IPS-15b (cell line): ENCODE measurements around the gene ACSM6.

Experiments used
- H3K27me3 ChIP-seq: one replicate; pipeline ENCODE4 v1.6.1; 2013; ENCODE audit warnings: low read length; ENCODE audit not compliant: control insufficient read depth, insufficient read depth
- H3K36me3 ChIP-seq: one replicate; pipeline ENCODE4 v1.6.1; 2013; ENCODE audit warnings: low read length; ENCODE audit not compliant: control insufficient read depth, insufficient read depth
- H3K4me1 ChIP-seq: one replicate; pipeline ENCODE4 v1.6.1; 2013; ENCODE audit warnings: mild to moderate bottlenecking, low read length; ENCODE audit not compliant: control insufficient read depth, insufficient read depth
- H3K4me3 ChIP-seq: one replicate; pipeline ENCODE4 v1.5.1; 2013; ENCODE audit warnings: low read depth, low read length
- H3K9ac ChIP-seq: one replicate; pipeline ENCODE4 v1.6.1; 2013; ENCODE audit warnings: low read depth, mild to moderate bottlenecking, low read length
- H3K9me3 ChIP-seq: one replicate; pipeline ENCODE4 v1.6.1; 2013; ENCODE audit warnings: mild to moderate bottlenecking, low read length; ENCODE audit not compliant: control insufficient read depth, insufficient read depth

Gene ACSM6, protein sequence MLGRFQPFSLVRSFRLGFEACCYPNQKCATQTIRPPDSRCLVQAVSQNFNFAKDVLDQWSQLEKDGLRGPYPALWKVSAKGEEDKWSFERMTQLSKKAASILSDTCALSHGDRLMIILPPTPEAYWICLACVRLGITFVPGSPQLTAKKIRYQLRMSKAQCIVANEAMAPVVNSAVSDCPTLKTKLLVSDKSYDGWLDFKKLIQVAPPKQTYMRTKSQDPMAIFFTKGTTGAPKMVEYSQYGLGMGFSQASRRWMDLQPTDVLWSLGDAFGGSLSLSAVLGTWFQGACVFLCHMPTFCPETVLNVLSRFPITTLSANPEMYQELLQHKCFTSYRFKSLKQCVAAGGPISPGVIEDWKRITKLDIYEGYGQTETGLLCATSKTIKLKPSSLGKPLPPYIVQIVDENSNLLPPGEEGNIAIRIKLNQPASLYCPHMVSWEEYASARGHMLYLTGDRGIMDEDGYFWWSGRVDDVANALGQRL

DNA sequence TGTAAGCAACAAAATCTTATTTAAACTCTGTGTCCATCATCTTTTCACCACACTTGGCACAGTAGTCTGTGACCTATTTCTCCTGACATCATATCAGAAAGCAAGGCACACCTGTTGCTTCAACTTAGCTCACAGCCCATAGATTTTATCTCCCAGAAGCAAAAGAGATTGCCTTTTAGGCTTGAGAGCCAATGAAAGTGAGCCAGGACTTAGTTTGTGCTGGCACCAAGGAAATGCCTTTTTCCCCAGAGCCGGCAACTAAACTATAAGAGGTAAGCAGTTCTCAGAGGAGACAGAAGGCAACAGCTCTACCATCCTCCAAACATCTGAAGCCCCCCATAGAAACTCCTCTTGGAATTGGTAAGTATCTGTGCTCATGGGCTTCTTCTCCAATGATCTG is at the start of gene ACSM6:
TSS of gene ACSM6 (plus strand) at position 295 of the 400 bp plus-strand sequence. CDS start 248 bp downstream, outside the sequence.
- Histone ChIP-seq H3K4me1 (no peaks in the 10 kb centered on the region), H3K27me3 (no peaks in the 10 kb centered on the region), H3K9ac (no peak within 1 kb of the TSS), H3K9me3 (no peaks in the 10 kb centered on the region), H3K36me3 (no peaks in the 10 kb centered on the region), H3K4me3 (no peak within 1 kb of the TSS)

DNA sequence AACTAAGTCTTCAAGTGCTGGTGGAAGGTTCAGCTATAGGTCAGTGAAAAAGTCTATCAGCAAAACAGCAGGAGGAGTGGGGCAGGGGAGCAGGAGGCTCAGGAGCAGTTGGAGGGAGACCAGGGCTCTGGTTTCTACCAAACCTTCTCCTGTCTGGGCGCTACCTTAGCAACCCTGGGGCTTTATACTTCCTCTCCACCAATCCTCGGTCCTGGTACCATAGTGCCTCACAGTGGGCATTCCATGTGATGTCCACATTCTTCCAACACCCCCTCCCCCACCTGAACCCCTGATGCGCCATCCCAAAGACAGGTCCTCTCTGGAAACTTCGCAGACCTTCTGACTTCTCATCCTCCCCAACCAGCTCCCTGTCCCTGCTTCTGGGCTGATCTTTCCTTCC is 25.3 kb upstream of the ACSM6 start:
- no peak overlapping the region for H3K4me3 ChIP-seq
- H3K27me3 ChIP-seq: no peaks in the 10 kb centered on the region
- no peaks in the 10 kb centered on the region for H3K36me3 ChIP-seq
- H3K9me3 ChIP-seq: no peaks in the 10 kb centered on the region
- no peak overlapping the region for H3K9ac ChIP-seq
- no peaks in the 10 kb centered on the region for H3K4me1 ChIP-seq

DNA sequence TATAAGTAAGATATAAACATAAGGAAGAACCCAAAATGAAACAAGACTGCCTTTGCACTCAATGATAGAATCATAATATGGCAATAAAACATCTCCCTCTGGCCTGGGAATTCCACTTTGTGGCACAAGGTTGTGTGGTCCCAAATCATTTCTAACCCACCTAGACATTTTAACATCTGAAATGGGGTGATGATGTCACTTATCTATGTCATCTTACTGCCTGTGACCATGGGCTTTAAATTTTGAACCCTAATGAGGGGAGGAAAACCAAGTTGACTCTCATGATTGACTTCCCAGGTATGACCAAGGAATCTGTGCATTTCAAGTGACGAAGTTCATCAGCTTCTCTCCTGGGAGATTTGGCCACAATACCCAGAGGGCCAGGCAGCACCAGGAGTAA is 24.5 kb upstream of the ACSM6 start:
- H3K4me1 ChIP-seq: no peaks in the 10 kb centered on the region
- H3K9ac ChIP-seq: no peak overlapping the region
- no peaks in the 10 kb centered on the region for H3K36me3 ChIP-seq
- H3K4me3 ChIP-seq: no peak overlapping the region
- H3K9me3 ChIP-seq: no peaks in the 10 kb centered on the region
- H3K27me3 ChIP-seq: no peaks in the 10 kb centered on the region

DNA sequence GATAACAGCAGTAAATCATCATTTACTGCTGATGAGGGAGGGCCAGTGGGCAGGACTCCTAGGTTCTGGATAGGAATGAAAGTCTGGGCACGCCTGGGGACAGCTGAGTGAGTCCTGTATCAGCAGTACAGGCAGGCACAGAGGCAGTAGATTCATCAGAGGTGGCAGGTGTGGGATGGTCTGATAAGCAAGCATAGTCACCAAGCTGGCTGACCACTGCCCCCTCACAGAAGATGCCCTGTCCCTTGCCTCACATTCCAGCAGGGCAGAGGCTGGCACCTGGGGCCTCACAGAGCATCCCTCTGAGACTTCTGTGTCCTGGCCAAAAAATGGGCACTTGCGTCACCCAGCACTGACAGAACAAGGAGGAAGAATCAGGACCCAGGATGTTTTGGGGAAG is 23.2 kb upstream of the ACSM6 start:
- Histone ChIP-seq H3K9me3 (no peaks in the 10 kb centered on the region), H3K4me3 (no peak overlapping the region), H3K4me1 (no peaks in the 10 kb centered on the region), H3K9ac (no peak overlapping the region), H3K27me3 (no peaks in the 10 kb centered on the region), H3K36me3 (no peaks in the 10 kb centered on the region)

DNA sequence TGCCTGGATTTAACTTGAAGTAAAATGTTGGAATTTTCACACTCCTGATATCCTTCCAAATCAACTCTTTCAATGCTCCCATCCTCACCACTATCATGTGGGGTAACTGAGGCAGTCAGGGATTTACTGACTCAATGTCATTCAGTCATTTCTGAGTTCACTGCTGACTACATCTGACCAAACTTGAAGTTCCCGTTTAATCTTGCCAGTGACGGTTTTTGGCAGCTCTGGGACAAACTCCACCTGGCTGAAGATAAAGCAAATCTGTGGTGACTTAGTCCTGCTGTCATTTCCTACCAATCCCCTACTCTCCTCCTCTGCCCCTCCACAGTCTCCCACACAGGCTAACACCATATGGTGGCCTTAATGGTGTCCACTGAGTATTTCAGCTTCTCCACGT is 22.7 kb upstream of the ACSM6 start:
- H3K27me3 ChIP-seq: no peaks in the 10 kb centered on the region
- no peaks in the 10 kb centered on the region for H3K36me3 ChIP-seq
- H3K4me1 ChIP-seq: no peaks in the 10 kb centered on the region
- H3K4me3 ChIP-seq: no peak overlapping the region
- H3K9ac ChIP-seq: no peak overlapping the region
- no peaks in the 10 kb centered on the region for H3K9me3 ChIP-seq

DNA sequence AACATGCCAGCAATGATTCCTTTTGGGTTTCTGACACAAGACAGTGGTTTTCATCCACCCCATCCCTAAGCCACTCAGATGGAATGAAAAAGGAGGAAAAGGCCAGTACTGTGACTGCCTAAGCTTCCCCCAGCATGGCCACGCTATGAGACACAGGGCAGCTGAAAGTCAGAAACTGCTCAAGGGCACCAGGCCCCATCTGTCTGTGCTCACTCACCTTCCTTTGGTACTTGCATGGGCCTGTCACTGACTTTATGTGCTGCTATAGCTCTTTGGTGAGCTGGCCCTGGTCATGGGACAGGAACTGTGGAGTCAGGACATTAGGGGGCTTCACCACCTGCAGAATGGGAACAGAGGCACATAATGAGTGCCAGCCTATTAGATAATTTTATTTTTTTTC is 21.2 kb upstream of the ACSM6 start:
- no peaks in the 10 kb centered on the region for H3K9me3 ChIP-seq
- H3K9ac ChIP-seq: no peak overlapping the region
- H3K4me3 ChIP-seq: no peak overlapping the region
- H3K36me3 ChIP-seq: no peaks in the 10 kb centered on the region
- no peaks in the 10 kb centered on the region for H3K4me1 ChIP-seq
- no peaks in the 10 kb centered on the region for H3K27me3 ChIP-seq

DNA sequence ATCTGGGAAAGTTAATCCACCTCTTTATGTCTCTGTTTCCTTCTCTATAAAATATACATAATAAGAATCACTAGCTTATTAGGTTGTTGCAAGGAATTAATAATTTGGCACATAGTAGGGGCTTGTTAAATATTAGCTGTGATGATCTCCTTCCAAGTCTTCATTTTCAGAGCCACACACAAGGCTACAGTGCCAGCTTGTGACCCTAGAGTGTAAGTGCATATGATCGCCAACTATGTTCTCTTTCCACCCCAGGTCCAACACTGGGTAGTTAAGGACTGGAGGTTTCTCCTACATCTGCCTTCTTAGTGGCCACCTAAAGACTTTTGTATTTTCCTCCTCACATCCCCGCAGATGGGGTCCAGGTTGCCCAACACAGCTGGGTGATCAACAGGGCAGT is 17.9 kb upstream of the ACSM6 start:
- Histone ChIP-seq H3K4me1 (no peaks in the 10 kb centered on the region), H3K27me3 (no peaks in the 10 kb centered on the region), H3K36me3 (no peaks in the 10 kb centered on the region), H3K9me3 (no peaks in the 10 kb centered on the region), H3K4me3 (no peak overlapping the region), H3K9ac (no peak overlapping the region)

DNA sequence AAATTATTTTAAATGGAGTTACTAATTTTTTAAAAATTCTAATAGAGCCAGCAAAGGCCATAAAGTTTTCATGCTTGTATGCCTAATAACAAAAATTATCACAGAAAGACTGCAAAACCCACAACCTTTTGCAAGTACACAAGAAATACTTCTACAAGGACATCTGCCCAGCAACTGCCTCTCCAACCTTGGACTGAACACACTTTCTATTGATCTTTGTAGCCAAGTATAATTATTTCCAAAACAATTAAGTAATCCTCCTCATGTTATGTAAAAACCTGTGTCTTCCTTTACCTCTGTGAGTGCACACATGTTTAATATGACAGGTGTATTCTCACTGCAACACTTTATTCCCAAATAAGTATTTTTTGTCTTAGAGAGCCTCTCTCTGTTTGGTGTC is 16.6 kb upstream of the ACSM6 start:
- H3K9ac ChIP-seq: no peak overlapping the region
- H3K36me3 ChIP-seq: no peaks in the 10 kb centered on the region
- H3K4me1 ChIP-seq: no peaks in the 10 kb centered on the region
- no peaks in the 10 kb centered on the region for H3K9me3 ChIP-seq
- H3K27me3 ChIP-seq: no peaks in the 10 kb centered on the region
- no peak overlapping the region for H3K4me3 ChIP-seq

DNA sequence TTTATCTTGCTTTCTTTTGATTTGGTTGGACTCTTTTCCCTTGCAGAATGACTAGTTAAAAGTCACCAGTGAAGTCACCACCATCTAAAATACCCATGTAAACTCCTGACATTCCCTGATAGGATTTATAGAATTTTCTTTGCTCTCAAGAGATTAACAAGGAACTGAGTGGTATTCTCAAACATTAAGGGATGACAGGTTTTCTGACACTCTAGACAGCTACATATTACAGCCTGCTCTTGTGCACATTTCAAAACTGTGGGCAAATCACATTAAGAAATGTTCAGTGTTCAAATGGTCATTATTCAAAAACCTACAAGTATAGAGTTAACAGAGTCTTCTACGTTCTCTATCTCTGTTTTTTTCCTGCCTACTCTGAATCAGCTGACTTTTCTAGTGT is 15.8 kb upstream of the ACSM6 start:
- no peak overlapping the region for H3K4me3 ChIP-seq
- H3K36me3 ChIP-seq: no peaks in the 10 kb centered on the region
- H3K9ac ChIP-seq: no peak overlapping the region
- no peaks in the 10 kb centered on the region for H3K27me3 ChIP-seq
- H3K9me3 ChIP-seq: no peaks in the 10 kb centered on the region
- no peaks in the 10 kb centered on the region for H3K4me1 ChIP-seq

DNA sequence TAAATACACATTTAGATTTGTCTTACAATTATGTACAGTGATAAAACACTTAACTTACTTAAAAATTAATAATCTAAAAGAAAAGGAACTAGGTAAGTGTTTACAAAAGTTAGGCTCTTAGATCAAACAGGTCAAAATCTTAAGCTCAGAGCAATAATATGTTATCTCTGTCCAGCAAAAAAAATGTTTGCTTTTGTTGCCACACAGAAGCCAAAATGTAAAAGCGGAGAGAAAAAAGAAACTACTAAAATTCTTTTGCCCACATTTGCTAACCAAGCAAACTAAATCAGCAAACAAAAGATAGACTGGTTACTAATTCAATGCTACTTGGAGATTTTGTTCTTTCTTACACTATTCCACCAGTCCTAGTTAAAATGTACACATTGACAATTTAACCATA is 15.2 kb upstream of the ACSM6 start:
- H3K36me3 ChIP-seq: no peaks in the 10 kb centered on the region
- H3K9ac ChIP-seq: no peak overlapping the region
- no peaks in the 10 kb centered on the region for H3K9me3 ChIP-seq
- no peak overlapping the region for H3K4me3 ChIP-seq
- H3K4me1 ChIP-seq: no peaks in the 10 kb centered on the region
- H3K27me3 ChIP-seq: no peaks in the 10 kb centered on the region

DNA sequence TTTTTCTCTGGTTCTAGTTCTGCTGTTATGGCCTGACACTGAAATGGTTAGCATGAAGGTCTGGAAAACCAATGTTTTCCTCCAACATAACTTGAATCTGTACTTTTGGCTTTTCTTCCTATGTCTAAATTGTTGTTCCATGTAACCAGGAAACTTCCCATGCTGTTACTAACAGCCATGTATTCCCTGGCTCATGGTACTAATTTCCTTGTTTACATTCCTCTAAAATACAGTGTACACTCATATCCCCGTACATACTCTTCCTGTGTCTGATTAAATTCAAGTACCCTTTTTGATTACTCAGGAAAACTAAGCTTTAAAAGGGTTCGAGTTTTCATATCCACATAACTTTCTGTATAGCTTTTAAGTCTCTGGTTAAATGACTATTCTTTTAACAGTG is 12.3 kb upstream of the ACSM6 start:
- no peaks in the 10 kb centered on the region for H3K36me3 ChIP-seq
- no peak overlapping the region for H3K9ac ChIP-seq
- H3K4me1 ChIP-seq: no peaks in the 10 kb centered on the region
- no peaks in the 10 kb centered on the region for H3K27me3 ChIP-seq
- H3K4me3 ChIP-seq: no peak overlapping the region
- H3K9me3 ChIP-seq: no peaks in the 10 kb centered on the region
